CD14-positive monocyte (primary cell): Measurements from ENCODE around the gene NTM. TPM values are rescaled to one million over a fixed set of nuclear protein-coding genes. Genes with fewer than 3 reads are reported as not detected.

ENCODE experiments used
- DNase-seq, 3 donors: peaks; one replicate each; pipeline ENCODE4 v3.0.0-alpha.2; 2011 to 2022
- H2AFZ ChIP-seq: 2 replicates; pipeline ENCODE4 v1.6.0; 2012; ENCODE audit warnings: mild to moderate bottlenecking, low read depth, low read length, inconsistent platforms; ENCODE audit not compliant: insufficient read depth, poor library complexity, severe bottlenecking
- H3K27ac ChIP-seq, 2 donors: 1 replicate in 1 of 2; 2 replicates in 1 of 2; pipeline ENCODE4 v1.5.1; 2012 to 2013; ENCODE audit warnings: low read length in 2 of 2, control low read depth in 1 of 2, inconsistent platforms in 1 of 2, low read depth in 1 of 2, mild to moderate bottlenecking in 1 of 2
- H3K27me3 ChIP-seq, 2 donors: one replicate each; pipeline versions ENCODE4 v1.6.0 to v1.6.1; 2011 to 2013; ENCODE audit warnings: low read length in 2 of 2; ENCODE audit not compliant: control insufficient read depth in 2 of 2, insufficient read depth in 2 of 2
- H3K36me3 ChIP-seq, 2 donors: replicated peaks in 1 of 2; 1 replicate in 1 of 2; 2 replicates in 1 of 2; pipeline versions ENCODE4 v1.5.1 to v1.6.1; 2012 to 2013; ENCODE audit warnings: low read length in 2 of 2, control low read depth in 1 of 2, inconsistent platforms in 1 of 2, mild to moderate bottlenecking in 1 of 2; ENCODE audit not compliant: insufficient read depth in 2 of 2, control insufficient read depth in 1 of 2
- H3K4me1 ChIP-seq, 2 donors: 1 replicate in 1 of 2; 2 replicates in 1 of 2; pipeline versions ENCODE4 v1.5.1 to v1.6.1; 2012 to 2013; ENCODE audit warnings: low read length in 2 of 2, control low read depth in 1 of 2, inconsistent platforms in 1 of 2, mild to moderate bottlenecking in 1 of 2, moderate library complexity in 1 of 2; ENCODE audit not compliant: insufficient read depth in 2 of 2, control insufficient read depth in 1 of 2
- H3K4me2 ChIP-seq: replicated peaks from 2 replicates; pipeline ENCODE3; 2012; ENCODE audit warnings: low read length, moderate library complexity, mild to moderate bottlenecking; ENCODE audit not compliant: poor library complexity, severe bottlenecking; ENCODE audit errors: extremely low read depth
- H3K4me3 ChIP-seq, 3 experiments: fragments of 200-600 bp in 1 of 3; sonication (generic) in 1 of 3; replicated peaks in 1 of 3; 1 replicate in 2 of 3; 2 replicates in 1 of 3; pipeline ENCODE4 v1.5.1; 2011 to 2013; ENCODE audit warnings: low read length in 3 of 3, mild to moderate bottlenecking in 3 of 3, control low read depth in 2 of 3, low read depth in 2 of 3, inconsistent platforms in 1 of 3, moderate library complexity in 1 of 3
- H3K79me2 ChIP-seq: 2 replicates; pipeline ENCODE4 v1.6.0; 2012; ENCODE audit warnings: mild to moderate bottlenecking, control low read depth, inconsistent platforms, low read length, moderate library complexity; ENCODE audit not compliant: insufficient read depth
- H3K9ac ChIP-seq: 2 replicates; pipeline ENCODE4 v1.6.0; 2017; ENCODE audit warnings: low read length, mild to moderate bottlenecking; ENCODE audit not compliant: insufficient read depth, poor library complexity, severe bottlenecking
- H3K9me3 ChIP-seq, 2 donors: replicated peaks in 1 of 2; 1 replicate in 1 of 2; 2 replicates in 1 of 2; pipeline versions ENCODE4 v1.5.1 to v1.6.1; 2012 to 2013; ENCODE audit warnings: low read length in 2 of 2, control low read depth in 1 of 2; ENCODE audit not compliant: control insufficient read depth in 1 of 2, insufficient read depth in 1 of 2
- H4K20me1 ChIP-seq: 2 replicates; pipeline ENCODE4 v1.6.0; 2012; ENCODE audit warnings: mild to moderate bottlenecking, low read length, control low read depth, moderate library complexity; ENCODE audit not compliant: insufficient read depth
- H3K27ac Mint-ChIP-seq, 7 donors: one replicate each; pipeline ENCODE4 v1.8.0; 2020; ENCODE audit warnings: mild to moderate bottlenecking in 7 of 7, mixed read lengths in 7 of 7, moderate library complexity in 6 of 7, inconsistent platforms in 2 of 7
- H3K27me3 Mint-ChIP-seq, 3 donors: one replicate each; pipeline ENCODE4 v1.8.0; 2021 to 2022; ENCODE audit warnings: low read depth in 3 of 3, mild to moderate bottlenecking in 3 of 3, mixed read lengths in 3 of 3, moderate library complexity in 3 of 3, inconsistent platforms in 1 of 3
- H3K36me3 Mint-ChIP-seq, 2 donors: one replicate each; pipeline ENCODE4 v1.8.0; 2020; ENCODE audit warnings: mixed read lengths in 2 of 2, inconsistent platforms in 1 of 2, mild to moderate bottlenecking in 1 of 2
- H3K4me1 Mint-ChIP-seq: one replicate; pipeline ENCODE4 v1.8.0; 2020; ENCODE audit warnings: mild to moderate bottlenecking, mixed read lengths
- H3K4me3 Mint-ChIP-seq, 2 donors: one replicate each; pipeline ENCODE4 v1.8.0; 2020; ENCODE audit warnings: mild to moderate bottlenecking in 2 of 2, mixed read lengths in 2 of 2, moderate library complexity in 1 of 2
- H3K9me3 Mint-ChIP-seq, 7 donors: one replicate each; pipeline ENCODE4 v1.8.0; 2020 to 2022; ENCODE audit warnings: mixed read lengths in 7 of 7, mild to moderate bottlenecking in 6 of 7, moderate library complexity in 6 of 7, inconsistent platforms in 2 of 7
- WGBS: methylation state at CpG from one replicate; pipeline ENCODE4 v1.1.5; 2013; ENCODE audit warnings: missing lambda C conversion rate; ENCODE audit not compliant: insufficient coverage; 5-methylcytosine and 5-hydroxymethylcytosine counted together
- intact Hi-C, 2 donors: fragments of 100-400 bp; cut with micrococcal nuclease; formaldehyde crosslinking; loops; one replicate each; pipeline versions ENCODE4 v1.15.0 to v1.15.1; 2023
- polyA plus RNA-seq, 3 donors: library from polyadenylated mRNA; depleted of rRNA in 1 of 3; unstranded in 2 of 3; stranded (reverse) in 1 of 3; fragments of 300-500 nt in 2 of 3; fragments of >200 nt in 1 of 3; fragmentation: Illumina TruSeq in 2 of 3; gene quantifications; 1 replicate in 2 of 3; 2 replicates in 1 of 3; pipeline ENCODE4 v1.2.3, GENCODE V29; 2012 to 2021
- TF ChIP-seq, protein P1 (sequence below): fragments of 200-600 bp; IDR thresholded peaks from one replicate; pipeline ENCODE4 v1.8.0; 2022; ENCODE audit warnings: antibody characterized with exemption, mild to moderate bottlenecking

NTM gene
- polyA plus RNA-seq, 3 donors, result not detected

- DNase-seq, result no peak
- H3K4me2 ChIP-seq, result no peak overlapping the region
- Mint-ChIP-seq H3K36me3 (no peaks in the 10 kb centered on the region), H3K27me3 (peaks cover 0 to 3% (median 1%) of the 10 kb centered on the region in 3 donors), H3K4me3 (no peak overlapping the region), H3K9me3 (peaks cover 0 to 5% (median 2%) of the 10 kb centered on the region in 7 donors), H3K27ac (no peak overlapping the region), H3K4me1 (no peaks in the 10 kb centered on the region)
- H3K4me1 ChIP-seq, result no peaks in the 10 kb centered on the region
- no peaks in the 10 kb centered on the region for H3K79me2 ChIP-seq
- H4K20me1 ChIP-seq, result no peaks in the 10 kb centered on the region
- no peaks in the 10 kb centered on the region for H3K36me3 ChIP-seq
- H2AFZ ChIP-seq, result no peak overlapping the region
- 87% methylated on average over 9 of the region's 15 CpGs for WGBS
- no peak overlapping the region for H3K4me3 ChIP-seq
- no peak overlapping the region for H3K9ac ChIP-seq
- intact Hi-C loops, result no loop called here
- no peaks in the 10 kb centered on the region for H3K27me3 ChIP-seq
- no peaks in the 10 kb centered on the region for H3K9me3 ChIP-seq
- no peak overlapping the region for H3K27ac ChIP-seq
- TF ChIP-seq, protein P1, sequence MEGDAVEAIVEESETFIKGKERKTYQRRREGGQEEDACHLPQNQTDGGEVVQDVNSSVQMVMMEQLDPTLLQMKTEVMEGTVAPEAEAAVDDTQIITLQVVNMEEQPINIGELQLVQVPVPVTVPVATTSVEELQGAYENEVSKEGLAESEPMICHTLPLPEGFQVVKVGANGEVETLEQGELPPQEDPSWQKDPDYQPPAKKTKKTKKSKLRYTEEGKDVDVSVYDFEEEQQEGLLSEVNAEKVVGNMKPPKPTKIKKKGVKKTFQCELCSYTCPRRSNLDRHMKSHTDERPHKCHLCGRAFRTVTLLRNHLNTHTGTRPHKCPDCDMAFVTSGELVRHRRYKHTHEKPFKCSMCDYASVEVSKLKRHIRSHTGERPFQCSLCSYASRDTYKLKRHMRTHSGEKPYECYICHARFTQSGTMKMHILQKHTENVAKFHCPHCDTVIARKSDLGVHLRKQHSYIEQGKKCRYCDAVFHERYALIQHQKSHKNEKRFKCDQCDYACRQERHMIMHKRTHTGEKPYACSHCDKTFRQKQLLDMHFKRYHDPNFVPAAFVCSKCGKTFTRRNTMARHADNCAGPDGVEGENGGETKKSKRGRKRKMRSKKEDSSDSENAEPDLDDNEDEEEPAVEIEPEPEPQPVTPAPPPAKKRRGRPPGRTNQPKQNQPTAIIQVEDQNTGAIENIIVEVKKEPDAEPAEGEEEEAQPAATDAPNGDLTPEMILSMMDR, result no peak
Observed at GRCh38 chr11:132174362-132175255, 804.2 kb downstream of the NTM start.

DNA sequence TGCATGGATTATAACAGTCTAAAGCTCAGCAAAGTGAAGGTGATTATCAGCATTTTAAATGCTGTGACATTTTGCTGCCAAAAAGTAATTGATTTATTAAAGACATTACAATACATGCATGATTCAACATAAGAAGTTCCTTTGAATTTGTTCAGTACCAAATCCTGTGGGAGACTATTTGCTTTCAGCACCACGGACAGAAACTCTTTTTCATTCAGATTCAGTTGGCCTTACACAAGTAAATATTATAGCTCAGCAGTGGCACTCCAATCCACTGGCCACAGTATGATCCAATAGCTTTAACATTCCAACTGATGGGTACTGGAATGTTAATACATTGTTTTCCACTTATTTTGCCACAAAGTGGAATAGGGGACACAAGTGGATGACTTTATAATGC lies 806.7 kb downstream of the NTM start:
- H3K4me1 Mint-ChIP-seq, result no peaks in the 10 kb centered on the region
- Histone ChIP-seq H3K4me1 (no peaks in the 10 kb centered on the region), H2AFZ (no peak overlapping the region), H3K9ac (no peak overlapping the region), H3K79me2 (no peaks in the 10 kb centered on the region), H3K36me3 (no peaks in the 10 kb centered on the region), H3K4me3 (no peak overlapping the region), H3K4me2 (no peak overlapping the region), H4K20me1 (no peaks in the 10 kb centered on the region), H3K9me3 (no peaks in the 10 kb centered on the region), H3K27ac (no peak overlapping the region), H3K27me3 (no peaks in the 10 kb centered on the region)
- no peak overlapping the region for H3K27ac Mint-ChIP-seq
- intact Hi-C loops, result no loop called here
- H3K36me3 Mint-ChIP-seq, result no peaks in the 10 kb centered on the region
- no peak overlapping the region for H3K4me3 Mint-ChIP-seq
- H3K9me3 Mint-ChIP-seq, result peaks cover 0 to 5% (median 0%) of the 10 kb centered on the region in 7 donors
- WGBS, result no CpG with 5 or more reads among the region's 1 CpG
- TF ChIP-seq, protein P1, result no peak
- peaks cover 0 to 3% (median 0%) of the 10 kb centered on the region in 3 donors for H3K27me3 Mint-ChIP-seq
- DNase-seq, result no peak
